Caki2 (cell line): ENCODE data around the gene GPATCH8. TPM values are rescaled to one million over a fixed set of nuclear protein-coding genes. Genes with fewer than 3 reads are reported as not detected.
"Not testable (repeated sequence)": the region's sequence is repeated elsewhere in the genome, so short reads cannot be mapped to it uniquely, and the experiment has no call there.

ENCODE experiments used
- DNase-seq: peaks from one replicate; pipeline ENCODE4 v3.0.0-alpha.2; 2015; ENCODE audit warnings: low read depth
- in situ Hi-C: cut with HindIII; loops from 2 replicates; pipeline ENCODE4 v1.10.0; 2016; ENCODE audit warnings: low sequenced_read_pairs, low pct_unique_long_range_greater_than_20kb, mixed read lengths
- total RNA-seq: library from RNA; depleted of rRNA; stranded (reverse); fragments of >200 nt; shearing (Covaris generic); gene quantifications from 2 replicates; pipeline ENCODE4 v1.2.3, GENCODE V29; 2014; ENCODE audit warnings: low replicate concordance; rRNA removed

GPATCH8 gene
- 8.6 and 11.3 TPM in 2 replicates for total RNA-seq

DNA sequence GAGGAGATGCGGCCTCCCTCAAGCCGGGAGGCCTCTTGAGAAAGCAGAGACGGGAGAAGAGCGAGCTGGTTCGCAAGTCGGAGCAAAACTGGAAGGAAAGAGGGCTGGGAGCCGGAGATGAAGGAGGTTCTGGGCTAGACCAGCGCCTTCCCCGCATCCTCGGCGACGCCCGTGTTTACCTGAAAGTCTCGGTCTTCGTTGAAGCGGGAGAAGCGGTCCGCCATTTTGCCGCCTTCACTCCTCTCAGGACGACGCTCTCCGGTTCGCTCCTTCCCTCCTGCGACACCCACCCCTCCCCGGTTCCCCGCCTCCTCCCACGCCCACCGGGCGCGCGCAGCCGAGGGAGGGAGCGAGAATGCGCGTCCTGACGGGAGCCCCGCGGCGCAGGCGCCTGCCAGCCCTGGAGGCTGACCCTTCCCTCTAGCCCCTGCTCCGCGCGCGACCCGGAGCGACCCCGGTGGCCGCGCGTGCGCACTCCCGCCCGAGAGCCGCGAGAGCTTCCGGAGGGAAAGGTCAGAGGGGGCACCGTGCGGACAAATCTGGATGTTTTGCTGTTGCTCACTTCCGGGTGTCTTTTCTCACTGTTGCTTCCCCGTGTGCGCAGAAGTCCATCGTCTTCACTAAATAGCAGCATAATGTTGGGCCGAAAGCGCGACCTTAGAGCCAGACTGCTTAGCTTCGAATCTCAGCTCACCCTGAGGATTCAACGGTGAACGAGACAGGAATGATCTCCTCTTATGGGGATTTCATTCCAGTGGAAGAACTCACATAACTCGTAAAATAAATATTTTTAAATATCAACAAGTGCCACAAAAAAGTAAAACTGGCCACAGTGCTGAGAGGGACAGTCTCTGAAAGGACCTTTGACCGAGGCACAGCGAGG lies at the start of gene GPATCH8:
GPATCH8 (minus strand) TSS at position 260 of the 883 bp plus-strand sequence; CDS start at position 224, 36 bp downstream.
- DNase-seq: peak; percentile 99
- in situ Hi-C loops: no loop called here

DNA sequence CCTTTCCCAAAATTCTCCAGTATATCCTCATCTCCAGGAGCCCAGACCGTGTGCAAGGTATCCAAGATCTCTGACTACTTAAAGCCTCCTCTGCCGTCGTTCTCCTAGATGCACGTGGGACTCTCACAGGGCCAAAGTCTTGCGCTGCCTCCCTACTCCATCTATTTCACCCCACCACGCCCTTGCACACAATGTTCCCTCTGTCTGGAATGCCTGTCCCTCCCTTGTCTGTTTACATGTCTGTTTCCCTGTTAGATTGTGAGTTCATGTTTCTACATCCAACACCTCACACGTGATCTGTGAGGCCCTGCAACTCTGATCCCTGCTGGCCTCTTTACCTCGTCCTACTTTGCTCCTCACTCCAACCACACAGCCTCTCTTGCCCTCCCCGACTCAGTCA lies 49.2 kb upstream of the GPATCH8 start:
- DNase-seq: no peak
- in situ Hi-C loops: no loop called here

DNA sequence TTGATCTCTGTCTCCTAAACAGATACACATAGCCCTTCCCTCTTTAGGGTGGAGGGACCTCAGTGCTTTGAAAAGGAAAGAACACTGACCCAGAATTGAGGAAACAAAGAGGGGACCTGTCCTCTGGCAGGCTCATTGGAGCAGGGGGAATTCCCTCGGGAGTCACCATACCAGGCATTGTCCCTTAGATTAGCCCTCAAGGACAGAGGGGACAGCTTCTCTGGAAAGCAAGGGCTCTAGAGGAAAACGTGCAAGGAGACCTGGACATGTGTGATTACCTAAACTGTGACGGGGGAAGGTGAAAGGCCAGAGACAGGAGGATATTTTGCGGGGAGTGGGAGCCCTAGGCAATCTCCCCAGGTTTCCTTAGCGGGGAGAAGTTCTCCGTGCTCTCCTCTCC lies 46.5 kb upstream of the GPATCH8 start:
- no peak for DNase-seq
- in situ Hi-C loops: loop anchor here (25.0 kb wide), 1 partner anchor 88 kb away; no protein-coding TSS in a partner anchor

DNA sequence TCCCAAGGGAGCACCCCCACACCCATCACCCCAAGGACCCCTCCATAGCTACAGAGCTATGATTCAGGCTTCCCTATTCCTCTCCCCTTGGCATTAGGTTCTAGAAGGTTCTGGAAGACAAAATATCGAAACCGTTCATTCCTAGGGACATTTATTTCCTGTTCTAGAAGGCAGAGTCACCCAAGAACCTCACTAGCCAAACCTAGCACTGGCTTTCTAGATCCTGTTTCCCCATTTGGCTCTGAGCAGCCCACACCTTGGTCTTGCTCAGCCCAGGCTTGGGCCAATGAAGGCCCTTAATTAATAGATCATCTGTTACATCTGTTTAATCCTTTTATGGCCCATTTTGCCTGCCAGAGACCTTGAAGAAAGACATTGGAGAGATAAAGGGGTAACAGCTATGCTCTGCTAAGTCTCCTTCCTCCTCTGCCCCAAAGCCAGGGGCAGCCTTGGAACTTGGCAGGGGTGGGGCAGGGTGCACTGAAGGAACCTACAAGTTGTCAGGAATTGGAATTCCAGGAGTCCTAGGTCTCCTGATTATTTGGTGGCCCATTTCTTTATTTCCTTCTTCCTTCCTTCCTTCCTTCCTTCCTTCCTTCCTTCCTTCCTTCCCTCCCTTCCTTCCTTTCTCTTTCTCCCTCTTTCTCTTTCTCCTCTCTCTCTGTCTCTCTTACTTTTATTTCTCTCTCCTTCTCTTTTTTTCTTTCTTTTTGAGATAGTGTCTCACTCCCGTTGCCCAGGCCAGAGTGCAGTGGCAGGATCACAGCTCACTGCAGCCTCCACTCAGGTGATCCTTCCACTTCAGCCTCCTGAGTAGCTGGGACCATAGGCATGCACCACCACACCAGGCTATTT lies 45.4 kb upstream of the GPATCH8 start:
- no peak for DNase-seq
- in situ Hi-C loops: loop anchor here (25.0 kb wide), 1 partner anchor 89 kb away; no protein-coding TSS in a partner anchor

DNA sequence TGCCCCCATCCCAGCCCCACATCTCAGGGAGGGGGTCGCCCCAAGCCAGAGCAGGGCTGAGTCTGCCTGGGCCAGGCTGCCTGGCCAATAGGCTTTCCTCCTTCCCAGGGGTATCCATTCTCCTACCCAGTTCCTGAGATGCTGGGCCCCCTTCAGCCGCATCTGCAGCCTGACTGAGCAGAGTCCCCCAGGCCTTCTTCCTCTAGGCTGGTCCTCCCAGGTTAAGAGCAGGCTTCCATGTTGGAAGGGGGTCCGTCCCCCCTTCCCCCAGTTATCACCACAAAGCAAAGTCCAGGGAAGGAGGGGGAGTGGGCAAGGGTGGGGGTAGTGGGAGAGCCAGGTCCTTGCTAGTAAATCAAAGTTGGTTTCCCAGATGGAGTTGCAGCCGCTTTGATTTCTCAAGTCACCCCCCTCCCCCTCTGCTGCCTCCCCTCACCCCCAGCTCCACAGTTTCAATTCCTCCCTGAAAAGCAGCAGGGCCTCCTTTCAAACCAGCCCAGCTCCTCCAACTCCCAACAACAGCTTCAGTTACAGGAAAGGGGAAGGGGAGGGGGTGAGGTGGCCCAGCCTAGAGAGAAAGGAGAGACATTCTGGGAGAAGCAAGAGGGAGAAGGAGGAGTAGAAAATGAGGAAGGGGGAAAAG lies 44.5 kb upstream of the GPATCH8 start:
- DNase-seq: no peak
- in situ Hi-C loops: loop anchor here (25.0 kb wide), 1 partner anchor 90 kb away; no protein-coding TSS in a partner anchor

DNA sequence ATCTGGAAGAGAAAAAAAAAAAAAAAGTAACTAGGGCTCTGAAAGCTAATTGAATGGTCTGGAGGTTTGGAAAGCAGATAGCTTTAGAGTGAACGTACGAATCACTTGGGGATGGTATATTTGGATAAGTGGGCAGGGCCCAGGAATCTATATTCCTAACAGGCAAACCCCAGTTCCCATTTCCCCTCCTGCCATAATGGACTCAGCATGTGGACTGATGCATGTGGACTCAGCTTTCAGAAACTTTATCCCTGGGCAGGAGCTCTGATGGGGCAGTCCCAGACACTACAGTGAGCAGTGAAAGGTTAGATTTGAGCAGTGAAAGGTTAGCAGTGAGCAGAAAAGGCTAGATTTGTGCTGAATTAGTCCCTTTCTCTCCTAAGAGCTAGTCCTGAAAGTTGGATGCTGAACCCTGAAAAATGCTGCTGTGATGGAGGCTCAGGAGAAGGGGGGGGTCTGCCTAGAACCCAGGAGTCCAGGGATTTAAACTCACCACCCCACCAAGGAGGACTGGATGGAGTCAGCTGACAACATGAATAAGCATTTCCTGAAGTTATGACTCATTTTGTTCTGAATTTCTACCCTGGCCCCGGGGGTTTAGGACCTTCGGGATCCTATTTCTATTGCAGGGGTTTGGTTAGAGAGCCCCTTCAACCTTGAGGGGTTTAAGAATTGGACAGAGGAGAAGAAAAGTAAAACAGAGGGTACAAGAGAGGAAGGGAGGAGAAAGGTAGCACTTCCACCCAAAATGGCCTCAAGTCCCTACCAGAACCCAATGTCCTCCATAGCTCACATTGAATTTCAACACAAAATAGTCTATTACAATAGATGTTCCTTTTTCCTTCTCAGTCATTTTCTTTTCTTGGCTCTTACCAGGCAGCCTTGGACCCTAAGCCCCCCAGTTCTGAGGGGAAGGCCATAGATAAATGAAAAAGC lies 43.7 kb upstream of the GPATCH8 start:
- no peak for DNase-seq
- in situ Hi-C loops: loop anchor here (25.0 kb wide), 1 partner anchor 90 kb away; no protein-coding TSS in a partner anchor

DNA sequence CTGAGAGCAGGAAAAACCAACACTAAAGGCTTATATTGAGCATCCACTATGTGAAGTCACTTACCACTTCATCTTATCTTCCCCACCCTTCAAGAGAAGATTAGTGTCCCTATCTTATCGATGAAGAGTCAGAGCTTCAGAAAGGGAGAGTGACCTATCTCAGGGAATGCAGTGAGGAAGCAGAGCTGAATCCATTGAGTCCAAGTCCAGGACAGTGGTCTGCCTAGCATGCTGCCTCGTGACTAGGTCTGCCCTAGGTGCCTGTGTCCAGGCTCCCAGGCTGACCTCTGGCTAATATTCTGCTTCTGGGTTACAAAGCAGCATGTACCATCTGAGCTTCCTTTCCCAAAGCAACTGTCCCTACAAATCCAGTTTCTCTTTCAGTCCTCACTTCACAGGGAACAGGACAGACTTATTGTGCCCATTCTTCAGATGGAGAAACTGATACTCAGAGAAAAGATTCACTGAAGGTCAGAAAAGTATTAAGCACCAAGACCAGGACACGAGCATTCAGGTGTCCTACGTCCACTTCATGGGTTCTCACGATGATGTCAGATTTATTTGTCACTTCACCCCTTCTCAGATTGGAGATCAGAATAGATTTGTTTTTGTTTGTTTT lies 40.8 kb upstream of the GPATCH8 start:
- in situ Hi-C loops: loop anchor here (25.0 kb wide), 1 partner anchor 93 kb away; no protein-coding TSS in a partner anchor
- no peak for DNase-seq

DNA sequence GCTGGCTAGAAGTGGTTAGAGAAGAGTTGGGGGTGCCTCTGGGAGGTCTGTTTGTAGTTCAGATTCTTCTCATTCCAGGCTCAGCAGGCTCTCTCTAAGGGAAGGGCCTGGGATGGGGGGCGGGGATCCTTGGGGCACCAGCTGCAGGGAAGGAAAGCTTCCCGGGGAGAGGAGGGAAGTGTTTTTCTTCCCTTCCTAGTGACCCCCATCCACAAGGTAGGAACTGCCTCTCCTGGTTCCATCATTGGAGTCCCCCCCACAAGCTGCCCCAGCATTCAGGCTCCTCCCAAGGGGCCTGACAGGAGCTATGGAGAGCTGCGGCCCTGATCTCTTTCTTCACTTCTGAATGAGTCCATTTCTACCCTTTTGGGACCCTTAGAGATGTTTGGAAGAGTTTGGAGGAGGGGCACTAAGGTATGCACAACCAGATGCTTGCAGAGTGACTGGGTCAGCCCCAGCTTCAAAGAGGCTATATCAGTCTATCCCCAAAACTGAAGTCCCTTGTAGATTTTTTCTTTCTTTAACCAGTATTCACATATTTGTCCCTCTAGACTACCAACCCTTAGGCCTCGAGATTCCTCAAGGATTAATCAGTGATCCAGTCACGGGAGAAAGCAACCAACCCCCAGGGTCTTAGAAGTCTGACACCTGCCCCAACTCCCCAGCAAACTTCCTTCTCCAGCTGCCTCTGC lies 40.2 kb upstream of the GPATCH8 start:
- peak; percentile 43 for DNase-seq
- in situ Hi-C loops: loop anchor here (25.0 kb wide), 1 partner anchor 94 kb away; no protein-coding TSS in a partner anchor

DNA sequence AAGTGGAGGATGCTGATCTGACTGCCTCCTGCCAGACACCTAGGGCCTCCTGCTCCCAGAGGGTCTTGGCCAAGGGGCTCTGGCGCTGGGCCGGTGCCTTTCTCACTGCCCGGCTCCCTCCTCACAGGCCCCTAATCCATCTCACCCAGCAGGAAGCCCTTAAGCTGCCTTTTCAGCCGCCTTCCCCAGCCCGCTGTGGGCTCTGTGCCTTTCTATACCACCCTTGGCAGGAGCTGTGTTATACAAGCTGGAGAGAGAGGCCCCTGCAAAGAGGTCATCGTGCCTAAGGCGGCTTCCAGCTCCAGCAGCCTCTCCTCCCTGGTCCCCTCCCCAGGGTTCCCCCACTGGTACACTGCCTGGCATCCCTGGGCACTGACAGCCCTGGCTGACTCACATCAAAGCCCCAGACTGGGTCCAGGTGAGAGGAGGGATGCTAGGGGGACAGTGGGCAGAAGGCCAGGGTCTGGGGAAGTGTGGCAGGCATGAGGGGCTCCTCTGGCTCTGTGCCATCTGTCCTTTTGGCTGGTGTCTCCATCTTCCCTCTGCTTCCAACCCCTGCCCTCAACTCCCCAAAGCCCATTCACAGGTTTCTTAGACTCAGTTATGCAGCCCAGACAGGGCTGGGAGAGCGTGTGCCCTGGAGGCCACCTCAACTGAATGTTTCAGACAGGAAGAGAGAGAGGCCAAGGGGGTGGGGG lies 38.8 kb upstream of the GPATCH8 start:
- in situ Hi-C loops: loop anchor here (25.0 kb wide), 1 partner anchor 95 kb away; no protein-coding TSS in a partner anchor
- DNase-seq: no peak

DNA sequence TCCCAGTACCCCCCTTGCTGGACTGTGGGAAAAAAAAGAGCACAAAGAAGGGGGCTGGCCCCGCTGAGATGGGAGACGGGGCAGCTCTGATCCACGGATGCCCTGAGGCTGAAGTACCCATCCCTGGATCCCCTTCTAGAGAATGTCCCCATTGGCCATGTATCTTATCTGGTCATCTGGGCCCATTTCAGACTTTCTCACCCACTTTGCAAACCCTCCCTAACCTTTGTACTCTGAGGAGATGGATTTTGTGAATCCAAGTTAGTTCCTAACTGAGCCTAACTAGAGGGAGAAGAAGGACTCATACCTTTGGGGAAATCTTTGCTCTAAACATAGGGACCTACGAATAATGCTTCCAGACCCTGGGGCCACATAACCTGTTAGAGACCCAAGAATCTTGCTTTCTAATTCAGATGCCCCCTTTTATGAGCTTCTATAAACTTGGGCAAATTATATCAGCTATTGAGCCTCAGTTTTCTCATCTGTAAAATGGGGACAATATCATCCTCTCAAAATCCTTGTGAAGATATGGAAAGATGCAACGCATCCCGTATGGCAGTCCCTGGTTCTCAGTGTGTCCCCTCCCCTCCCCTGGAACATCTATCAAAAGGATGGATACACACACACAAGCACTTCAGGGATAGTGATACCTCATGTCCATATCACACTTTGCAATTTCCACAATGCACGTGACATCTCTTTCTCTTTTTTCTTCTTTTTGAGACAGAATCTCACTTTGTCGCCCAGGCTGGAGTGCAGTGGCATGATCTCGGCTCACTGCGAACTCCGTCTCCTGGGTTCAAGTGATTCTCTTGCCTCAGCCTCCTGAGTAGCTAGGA lies 37.3 kb upstream of the GPATCH8 start:
- DNase-seq: no peak
- in situ Hi-C loops: loop anchor here (25.0 kb wide), 1 partner anchor 97 kb away; no protein-coding TSS in a partner anchor

DNA sequence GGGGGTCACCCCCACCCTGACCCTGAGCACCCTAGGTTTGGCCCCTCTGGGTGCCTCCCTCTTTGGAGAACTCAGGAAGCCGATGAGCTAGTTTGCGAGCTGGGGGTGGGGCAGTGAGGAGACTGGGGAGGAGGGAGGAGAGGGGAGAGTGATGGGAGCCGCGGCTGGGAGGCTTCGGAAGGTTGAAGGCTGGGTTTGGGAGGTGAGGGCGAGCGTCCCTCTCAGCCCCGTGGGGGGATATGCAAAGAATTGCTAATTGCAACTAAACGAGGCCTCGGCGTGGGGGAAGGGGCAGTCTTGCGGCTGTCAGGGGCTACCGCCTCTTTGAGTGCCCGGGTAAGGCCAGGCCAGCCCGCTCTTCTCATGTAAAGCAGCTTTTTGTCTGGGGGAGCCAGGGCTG lies 36.5 kb upstream of the GPATCH8 start:
- in situ Hi-C loops: loop anchor here (25.0 kb wide), 1 partner anchor 98 kb away; no protein-coding TSS in a partner anchor
- no peak for DNase-seq

DNA sequence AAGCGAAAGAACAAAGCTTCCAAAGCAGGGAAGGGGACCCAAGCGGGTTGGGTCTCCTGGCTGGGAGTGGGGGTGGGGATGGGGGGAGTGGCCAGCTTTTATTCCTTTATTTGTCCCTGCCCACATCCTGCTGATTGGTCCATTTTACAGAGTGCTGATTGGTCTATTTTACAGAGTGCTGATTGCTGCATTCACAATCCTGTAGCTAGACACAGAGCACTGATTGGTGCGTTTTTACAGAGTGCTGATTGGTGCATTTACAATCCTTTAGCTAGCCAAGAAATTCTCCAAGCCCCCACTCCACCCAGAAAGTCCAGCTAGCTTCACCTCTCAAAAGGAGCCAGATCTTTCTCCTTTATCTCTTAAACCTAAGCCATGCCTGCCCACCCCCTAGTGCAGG lies 34.7 kb upstream of the GPATCH8 start:
- in situ Hi-C loops: loop anchor here (25.0 kb wide), 1 partner anchor 99 kb away; no protein-coding TSS in a partner anchor
- not testable (repeated sequence) for DNase-seq

DNA sequence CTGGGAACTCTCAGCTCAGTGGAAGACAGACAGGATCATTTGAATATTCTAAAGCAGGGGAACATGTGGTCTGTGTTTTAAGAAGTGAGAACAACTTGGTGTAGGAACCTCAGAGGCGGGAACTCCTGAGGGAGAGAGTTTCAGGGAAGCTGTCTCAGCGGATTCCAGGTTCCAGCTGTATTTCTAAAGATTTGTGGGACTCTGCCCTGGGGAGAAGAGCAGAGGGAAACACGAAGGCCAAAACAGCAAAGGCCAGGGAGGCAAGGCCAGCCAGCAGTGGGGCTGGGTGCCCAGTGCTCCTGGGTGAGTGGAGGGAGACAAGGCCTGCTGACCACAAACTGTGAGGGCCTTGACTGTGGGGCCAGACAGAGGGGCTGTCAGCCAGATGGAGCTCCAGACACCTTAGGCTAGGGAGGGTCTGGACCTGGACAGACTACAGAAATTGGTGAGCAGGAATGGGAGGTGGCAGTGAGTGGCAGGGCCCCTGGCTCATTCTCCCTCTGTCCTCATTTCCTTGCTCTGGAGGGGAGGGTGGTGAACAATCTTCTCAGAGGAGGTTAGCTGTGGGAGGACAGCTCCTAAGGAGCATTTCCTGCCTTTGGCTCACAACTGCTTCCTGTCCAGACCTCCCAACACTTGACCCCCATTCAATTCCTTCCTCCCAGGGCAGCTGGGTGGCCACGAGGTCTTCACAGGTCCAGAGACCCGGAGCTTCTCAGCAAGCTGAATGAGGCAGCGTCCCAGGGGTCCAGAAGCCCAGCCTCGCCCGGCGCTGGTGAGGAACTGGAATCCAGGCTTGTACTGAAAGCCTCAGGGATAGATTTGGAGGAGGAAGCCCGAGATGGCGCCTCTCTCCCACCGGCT lies 33.1 kb upstream of the GPATCH8 start:
- in situ Hi-C loops: loop anchor here (25.0 kb wide), 1 partner anchor 101 kb away; no protein-coding TSS in a partner anchor
- no peak for DNase-seq
